WTC11 (cell line): ENCODE results near the gene ALG14. TPM values are rescaled to one million over a fixed set of nuclear protein-coding genes. Genes with fewer than 3 reads are reported as not detected.

Experiments used
- ATAC-seq: fragments of 200-7000 bp; cut with Tn5 transposase; 2 replicates; pipeline ENCODE4 v1.10.0; 2021; ENCODE audit warnings: mild to moderate bottlenecking, moderate library complexity
- CTCF ChIA-PET: fragments of 300-600 bp; sonication (Branson Sonifier 250); formaldehyde crosslinking; loops from one replicate; lab custom pipeline; 2021; ENCODE audit warnings: antibody characterized with exemption; lab: Charles Lee
- POLR2A ChIA-PET: fragments of 350-600 bp; sonication (Branson Sonifier 250); formaldehyde crosslinking; loops from one replicate; lab custom pipeline; 2021; ENCODE audit warnings: antibody characterized with exemption; lab: Charles Lee
- DNase-seq: peaks from one replicate; pipeline ENCODE4 v3.0.0; 2021; ENCODE audit warnings: low spot score
- H3K27ac Mint-ChIP-seq: 2 replicates; pipeline ENCODE4 v1.8.0; 2021; ENCODE audit warnings: mixed read lengths
- H3K27me3 Mint-ChIP-seq: 2 replicates; pipeline ENCODE4 v1.8.0; 2021; ENCODE audit warnings: low read depth, mild to moderate bottlenecking, moderate library complexity, mixed read lengths
- H3K36me3 Mint-ChIP-seq: 2 replicates; pipeline ENCODE4 v1.8.0; 2021; ENCODE audit warnings: mixed read lengths
- H3K4me1 Mint-ChIP-seq: 2 replicates; pipeline ENCODE4 v1.8.0; 2022; ENCODE audit warnings: mixed read lengths
- H3K4me3 Mint-ChIP-seq: 2 replicates; pipeline ENCODE4 v1.8.0; 2021; ENCODE audit warnings: mild to moderate bottlenecking, moderate library complexity, mixed read lengths
- H3K9me3 Mint-ChIP-seq: 2 replicates; pipeline ENCODE4 v1.8.0; 2021; ENCODE audit warnings: mixed read lengths
- CDX4 ChIP-seq: fragments of 250-450 bp; sonication (Bioruptor Pico); IDR thresholded peaks from 2 replicates; pipeline ENCODE4 v1.9.0; 2021; ENCODE audit warnings: moderate library complexity, mild to moderate bottlenecking, inconsistent platforms, borderline replicate concordance
- CREB1 ChIP-seq: sonication (generic); formaldehyde crosslinking; IDR thresholded peaks from 2 replicates; pipeline ENCODE4 v1.8.0; 2023; ENCODE audit warnings: mild to moderate bottlenecking, missing genetic modification reagents
- ERG ChIP-seq: fragments of 250-450 bp; sonication (Bioruptor Pico); IDR thresholded peaks from 2 replicates; pipeline ENCODE4 v1.8.0; 2021; ENCODE audit warnings: mild to moderate bottlenecking
- FOXP1 ChIP-seq: sonication (generic); formaldehyde crosslinking; IDR thresholded peaks from 2 replicates; pipeline ENCODE4 v1.8.0; 2022; ENCODE audit warnings: missing genetic modification reagents, mild to moderate bottlenecking, moderate library complexity, borderline replicate concordance
- IRF2 ChIP-seq: sonication (generic); formaldehyde crosslinking; IDR thresholded peaks from 2 replicates; pipeline ENCODE4 v1.8.0; 2022; ENCODE audit warnings: low read depth, missing genetic modification reagents, borderline replicate concordance
- NR1H2 ChIP-seq: sonication (generic); formaldehyde crosslinking; IDR thresholded peaks from 2 replicates; pipeline ENCODE4 v1.9.0; 2021; ENCODE audit warnings: mild to moderate bottlenecking, moderate library complexity, missing genetic modification reagents
- OVOL2 ChIP-seq: fragments of 250-450 bp; sonication (Bioruptor Pico); IDR thresholded peaks from 2 replicates; pipeline ENCODE4 v1.9.0; 2021; ENCODE audit warnings: mild to moderate bottlenecking, borderline replicate concordance
- PRDM15 ChIP-seq: sonication (generic); formaldehyde crosslinking; IDR thresholded peaks from 2 replicates; pipeline ENCODE4 v1.8.0; 2022; ENCODE audit warnings: missing genetic modification reagents
- STAT6 ChIP-seq: sonication (generic); formaldehyde crosslinking; conservative IDR thresholded peaks from 2 replicates; pipeline ENCODE4 v1.8.1; 2023; ENCODE audit warnings: mild to moderate bottlenecking, low read depth, missing genetic modification reagents, moderate library complexity
- TCF7 ChIP-seq: sonication (generic); formaldehyde crosslinking; IDR thresholded peaks from 2 replicates; pipeline ENCODE4 v1.8.0; 2022; ENCODE audit warnings: mild to moderate bottlenecking, low read depth, missing genetic modification reagents, moderate library complexity
- ZNF423 ChIP-seq: fragments of 250-450 bp; sonication (Bioruptor Pico); IDR thresholded peaks from 2 replicates; pipeline ENCODE4 v2.1.2; 2022; ENCODE audit warnings: mild to moderate bottlenecking, moderate library complexity
- total RNA-seq: library from RNA; stranded (reverse); gene quantifications from 3 replicates; pipeline ENCODE4 v1.2.3, GENCODE V29; 2021
- TF ChIP-seq, protein P1 (sequence below): sonication (generic); formaldehyde crosslinking; IDR thresholded peaks from 2 replicates; pipeline ENCODE4 v1.8.1; 2023; ENCODE audit warnings: mild to moderate bottlenecking, missing genetic modification reagents
- TF ChIP-seq, protein P2 (sequence below): sonication (generic); formaldehyde crosslinking; IDR thresholded peaks from 2 replicates; pipeline ENCODE4 v1.8.1; 2023; ENCODE audit warnings: mild to moderate bottlenecking, missing genetic modification reagents, moderate library complexity
- TF ChIP-seq, protein P3 (sequence below): sonication (generic); formaldehyde crosslinking; IDR thresholded peaks from 2 replicates; pipeline ENCODE4 v1.8.1; 2023; ENCODE audit warnings: mild to moderate bottlenecking, missing genetic modification reagents, moderate library complexity
- TF ChIP-seq, protein P4 (sequence below): sonication (generic); formaldehyde crosslinking; IDR thresholded peaks from 2 replicates; pipeline ENCODE4 v1.8.1; 2022; ENCODE audit warnings: missing genetic modification reagents, borderline replicate concordance
- TF ChIP-seq, protein P5 (sequence below): sonication (generic); formaldehyde crosslinking; IDR thresholded peaks from 2 replicates; pipeline ENCODE4 v1.8.1; 2022; ENCODE audit warnings: mild to moderate bottlenecking, missing genetic modification reagents, moderate library complexity, borderline replicate concordance

ALG14 gene
- total RNA-seq, 1 experiment from 2014 or later, result 2.3 TPM

- TF ChIP-seq ERG (CRISPR knock-in tag) (no peak), CDX4 (CRISPR knock-in tag) (no peak), OVOL2 (CRISPR knock-in tag) (no peak), NR1H2 (no peak), TCF7 (CRISPR knock-in tag) (no peak), STAT6 (CRISPR knock-in tag) (no peak), IRF2 (CRISPR knock-in tag) (no peak)
- TF ChIP-seq, protein P1, sequence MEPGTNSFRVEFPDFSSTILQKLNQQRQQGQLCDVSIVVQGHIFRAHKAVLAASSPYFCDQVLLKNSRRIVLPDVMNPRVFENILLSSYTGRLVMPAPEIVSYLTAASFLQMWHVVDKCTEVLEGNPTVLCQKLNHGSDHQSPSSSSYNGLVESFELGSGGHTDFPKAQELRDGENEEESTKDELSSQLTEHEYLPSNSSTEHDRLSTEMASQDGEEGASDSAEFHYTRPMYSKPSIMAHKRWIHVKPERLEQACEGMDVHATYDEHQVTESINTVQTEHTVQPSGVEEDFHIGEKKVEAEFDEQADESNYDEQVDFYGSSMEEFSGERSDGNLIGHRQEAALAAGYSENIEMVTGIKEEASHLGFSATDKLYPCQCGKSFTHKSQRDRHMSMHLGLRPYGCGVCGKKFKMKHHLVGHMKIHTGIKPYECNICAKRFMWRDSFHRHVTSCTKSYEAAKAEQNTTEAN (CRISPR knock-in tag), result no peak
These were observed 80.6 kb downstream of the ALG14 start (continued) for GRCh38 chr1:94992161-94992560.

DNA sequence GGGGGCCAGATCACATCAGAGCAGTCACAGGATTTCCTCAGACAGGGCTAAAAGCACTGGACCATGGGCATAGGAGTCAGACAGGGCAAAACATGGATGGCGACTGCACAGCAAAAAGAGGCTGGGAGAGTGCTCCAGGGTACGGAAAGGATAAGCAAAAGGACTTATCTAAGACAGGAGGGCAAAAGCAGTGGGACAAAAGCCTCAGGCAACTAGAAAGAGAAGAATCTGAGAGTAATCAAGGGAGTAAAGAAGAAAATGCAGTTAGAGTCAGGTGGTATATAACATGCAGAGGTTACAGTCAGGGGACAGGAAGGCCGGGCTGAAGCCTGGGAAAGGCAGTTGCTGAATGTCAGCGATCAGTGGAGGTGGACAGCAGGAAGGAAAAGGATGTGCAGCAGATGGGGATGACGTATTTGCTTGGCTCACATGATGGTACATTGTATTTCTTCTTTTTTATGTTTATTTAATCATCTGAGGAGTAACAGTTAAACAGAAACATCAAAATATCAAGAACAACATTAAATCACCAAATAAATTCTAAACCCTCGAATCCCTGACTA, 82.8 kb downstream of the ALG14 start:
- ATAC-seq, result no peak
- H3K4me3 Mint-ChIP-seq, result no peak overlapping the region
- H3K27ac Mint-ChIP-seq, result no peak overlapping the region
- DNase-seq, result no peak
- TF ChIP-seq FOXP1 (CRISPR knock-in tag) (no peak), OVOL2 (CRISPR knock-in tag) (no peak), TCF7 (CRISPR knock-in tag) (no peak), ZNF423 (CRISPR knock-in tag) (no peak), PRDM15 (CRISPR knock-in tag) (no peak), CREB1 (CRISPR knock-in tag) (no peak)
- TF ChIP-seq, protein P2, sequence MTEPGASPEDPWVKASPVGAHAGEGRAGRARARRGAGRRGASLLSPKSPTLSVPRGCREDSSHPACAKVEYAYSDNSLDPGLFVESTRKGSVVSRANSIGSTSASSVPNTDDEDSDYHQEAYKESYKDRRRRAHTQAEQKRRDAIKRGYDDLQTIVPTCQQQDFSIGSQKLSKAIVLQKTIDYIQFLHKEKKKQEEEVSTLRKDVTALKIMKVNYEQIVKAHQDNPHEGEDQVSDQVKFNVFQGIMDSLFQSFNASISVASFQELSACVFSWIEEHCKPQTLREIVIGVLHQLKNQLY (CRISPR knock-in tag), result no peak
- TF ChIP-seq, protein P3, sequence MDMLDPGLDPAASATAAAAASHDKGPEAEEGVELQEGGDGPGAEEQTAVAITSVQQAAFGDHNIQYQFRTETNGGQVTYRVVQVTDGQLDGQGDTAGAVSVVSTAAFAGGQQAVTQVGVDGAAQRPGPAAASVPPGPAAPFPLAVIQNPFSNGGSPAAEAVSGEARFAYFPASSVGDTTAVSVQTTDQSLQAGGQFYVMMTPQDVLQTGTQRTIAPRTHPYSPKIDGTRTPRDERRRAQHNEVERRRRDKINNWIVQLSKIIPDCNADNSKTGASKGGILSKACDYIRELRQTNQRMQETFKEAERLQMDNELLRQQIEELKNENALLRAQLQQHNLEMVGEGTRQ (CRISPR knock-in tag), result no peak
- TF ChIP-seq, protein P4, sequence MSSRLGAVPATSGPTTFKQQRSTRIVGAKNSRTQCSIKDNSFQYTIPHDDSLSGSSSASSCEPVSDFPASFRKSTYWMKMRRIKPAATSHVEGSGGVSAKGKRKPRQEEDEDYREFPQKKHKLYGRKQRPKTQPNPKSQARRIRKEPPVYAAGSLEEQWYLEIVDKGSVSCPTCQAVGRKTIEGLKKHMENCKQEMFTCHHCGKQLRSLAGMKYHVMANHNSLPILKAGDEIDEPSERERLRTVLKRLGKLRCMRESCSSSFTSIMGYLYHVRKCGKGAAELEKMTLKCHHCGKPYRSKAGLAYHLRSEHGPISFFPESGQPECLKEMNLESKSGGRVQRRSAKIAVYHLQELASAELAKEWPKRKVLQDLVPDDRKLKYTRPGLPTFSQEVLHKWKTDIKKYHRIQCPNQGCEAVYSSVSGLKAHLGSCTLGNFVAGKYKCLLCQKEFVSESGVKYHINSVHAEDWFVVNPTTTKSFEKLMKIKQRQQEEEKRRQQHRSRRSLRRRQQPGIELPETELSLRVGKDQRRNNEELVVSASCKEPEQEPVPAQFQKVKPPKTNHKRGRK (CRISPR knock-in tag), result no peak
- TF ChIP-seq, protein P5, sequence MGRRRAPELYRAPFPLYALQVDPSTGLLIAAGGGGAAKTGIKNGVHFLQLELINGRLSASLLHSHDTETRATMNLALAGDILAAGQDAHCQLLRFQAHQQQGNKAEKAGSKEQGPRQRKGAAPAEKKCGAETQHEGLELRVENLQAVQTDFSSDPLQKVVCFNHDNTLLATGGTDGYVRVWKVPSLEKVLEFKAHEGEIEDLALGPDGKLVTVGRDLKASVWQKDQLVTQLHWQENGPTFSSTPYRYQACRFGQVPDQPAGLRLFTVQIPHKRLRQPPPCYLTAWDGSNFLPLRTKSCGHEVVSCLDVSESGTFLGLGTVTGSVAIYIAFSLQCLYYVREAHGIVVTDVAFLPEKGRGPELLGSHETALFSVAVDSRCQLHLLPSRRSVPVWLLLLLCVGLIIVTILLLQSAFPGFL (CRISPR knock-in tag), result no peak
- H3K9me3 Mint-ChIP-seq, result no peaks in the 10 kb centered on the region
- POLR2A ChIA-PET, result no interaction called here
- no peaks in the 10 kb centered on the region for H3K36me3 Mint-ChIP-seq
- CTCF ChIA-PET, result interaction anchor here (0.9 kb wide), 1 partner anchor 136 kb away, joined by 4 read pairs; no protein-coding TSS in a partner anchor
- no peaks in the 10 kb centered on the region for H3K4me1 Mint-ChIP-seq
- no peaks in the 10 kb centered on the region for H3K27me3 Mint-ChIP-seq
